Measurements from ENCODE around the gene HINFP.
"Not testable (repeated sequence)": the region's sequence is repeated elsewhere in the genome, so short reads cannot be mapped to it uniquely, and the experiment has no call there.

HINFP gene

DNA sequence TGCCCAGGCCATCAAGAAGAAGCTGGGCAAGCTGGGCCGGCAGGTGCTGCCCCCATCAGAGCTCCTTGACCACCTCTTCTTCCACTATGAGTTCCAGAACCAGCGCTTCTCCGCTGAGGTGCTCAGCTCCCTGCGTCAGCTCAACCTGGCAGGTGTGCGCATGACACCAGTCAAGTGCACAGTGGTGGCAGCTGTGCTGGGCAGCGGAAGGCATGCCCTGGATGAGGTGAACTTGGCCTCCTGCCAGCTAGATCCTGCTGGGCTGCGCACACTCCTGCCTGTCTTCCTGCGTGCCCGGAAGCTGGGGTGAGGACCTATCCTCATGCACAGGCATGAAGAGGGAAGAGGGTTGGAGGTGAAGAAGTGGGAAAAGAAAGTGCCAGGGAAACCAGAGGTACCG lies 58.6 kb downstream of the HINFP start:
- no peak overlapping the region for H3K4me3 ChIP-seq (ENCODE audit: low read depth, low read length)
- TF ChIP-seq, protein P1, sequence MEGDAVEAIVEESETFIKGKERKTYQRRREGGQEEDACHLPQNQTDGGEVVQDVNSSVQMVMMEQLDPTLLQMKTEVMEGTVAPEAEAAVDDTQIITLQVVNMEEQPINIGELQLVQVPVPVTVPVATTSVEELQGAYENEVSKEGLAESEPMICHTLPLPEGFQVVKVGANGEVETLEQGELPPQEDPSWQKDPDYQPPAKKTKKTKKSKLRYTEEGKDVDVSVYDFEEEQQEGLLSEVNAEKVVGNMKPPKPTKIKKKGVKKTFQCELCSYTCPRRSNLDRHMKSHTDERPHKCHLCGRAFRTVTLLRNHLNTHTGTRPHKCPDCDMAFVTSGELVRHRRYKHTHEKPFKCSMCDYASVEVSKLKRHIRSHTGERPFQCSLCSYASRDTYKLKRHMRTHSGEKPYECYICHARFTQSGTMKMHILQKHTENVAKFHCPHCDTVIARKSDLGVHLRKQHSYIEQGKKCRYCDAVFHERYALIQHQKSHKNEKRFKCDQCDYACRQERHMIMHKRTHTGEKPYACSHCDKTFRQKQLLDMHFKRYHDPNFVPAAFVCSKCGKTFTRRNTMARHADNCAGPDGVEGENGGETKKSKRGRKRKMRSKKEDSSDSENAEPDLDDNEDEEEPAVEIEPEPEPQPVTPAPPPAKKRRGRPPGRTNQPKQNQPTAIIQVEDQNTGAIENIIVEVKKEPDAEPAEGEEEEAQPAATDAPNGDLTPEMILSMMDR (IDR thresholded peaks at IDR 0.05; ENCODE audit: low read depth, low read length): no peak
- TF ChIP-seq, protein P2, sequence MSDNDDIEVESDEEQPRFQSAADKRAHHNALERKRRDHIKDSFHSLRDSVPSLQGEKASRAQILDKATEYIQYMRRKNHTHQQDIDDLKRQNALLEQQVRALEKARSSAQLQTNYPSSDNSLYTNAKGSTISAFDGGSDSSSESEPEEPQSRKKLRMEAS (IDR thresholded peaks at IDR 0.05; ENCODE audit: low read depth, low read length): no peak
- TF ChIP-seq MYC (IDR thresholded peaks at IDR 0.05; ENCODE audit: low read depth, low read length) (no peak), POLR2A (IDR thresholded peaks at IDR 0.05; ENCODE audit: extremely low read depth, insufficient read length) (no peak)
- no peak for DNase-seq (ENCODE audit: low read depth)

DNA sequence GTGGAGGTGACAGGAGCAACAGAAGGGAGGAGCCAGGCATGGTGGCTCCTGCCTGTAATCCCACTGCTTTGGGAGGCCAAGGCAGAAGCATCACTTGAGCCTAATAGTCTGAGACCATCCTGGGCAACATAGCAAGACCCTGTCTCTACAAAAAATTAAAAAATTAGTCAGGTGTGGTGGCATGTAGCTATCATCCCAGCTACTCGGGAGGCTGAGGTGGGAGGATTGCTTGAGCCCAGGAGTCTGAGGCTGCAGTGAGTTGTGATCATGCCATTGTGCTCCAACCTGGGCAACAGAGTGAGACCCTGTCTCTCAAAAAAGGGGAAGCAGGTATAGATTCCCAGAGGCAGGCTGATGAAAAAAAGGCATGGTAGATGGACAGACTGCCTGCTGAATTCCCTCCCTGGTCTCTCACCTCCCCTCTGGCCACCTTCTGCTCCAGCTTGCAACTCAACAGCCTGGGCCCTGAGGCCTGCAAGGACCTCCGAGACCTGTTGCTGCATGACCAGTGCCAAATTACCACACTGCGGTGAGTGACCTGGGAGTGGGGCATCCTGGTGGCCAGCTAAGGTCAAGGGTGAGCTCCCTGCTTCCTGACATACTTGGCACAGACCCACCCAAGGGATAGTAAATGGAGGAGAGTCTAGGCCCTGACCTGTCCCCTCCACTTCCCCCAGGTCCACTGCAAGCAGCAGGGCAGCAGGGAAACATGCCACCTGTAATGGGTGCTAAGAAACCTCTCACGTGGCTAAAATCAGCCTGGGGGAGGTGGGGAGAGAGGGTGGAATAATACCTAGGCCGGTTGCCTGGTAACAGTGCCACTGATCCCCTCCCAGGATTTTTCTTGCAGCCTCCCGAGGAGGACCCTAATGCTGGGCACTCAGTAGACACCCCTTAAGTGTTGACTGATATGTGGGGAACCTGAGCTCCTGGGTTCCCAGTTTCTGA lies 59.6 kb downstream of the HINFP start:
- TF ChIP-seq POLR2A (IDR thresholded peaks at IDR 0.05; ENCODE audit: extremely low read depth, insufficient read length) (no peak), MYC (IDR thresholded peaks at IDR 0.05; ENCODE audit: low read depth, low read length) (no peak)
- TF ChIP-seq, protein P1 (IDR thresholded peaks at IDR 0.05; ENCODE audit: low read depth, low read length): no peak
- TF ChIP-seq, protein P2 (IDR thresholded peaks at IDR 0.05; ENCODE audit: low read depth, low read length): no peak
- no peak overlapping the region for H3K4me3 ChIP-seq (ENCODE audit: low read depth, low read length)
- DNase-seq (ENCODE audit: low read depth): no peak

DNA sequence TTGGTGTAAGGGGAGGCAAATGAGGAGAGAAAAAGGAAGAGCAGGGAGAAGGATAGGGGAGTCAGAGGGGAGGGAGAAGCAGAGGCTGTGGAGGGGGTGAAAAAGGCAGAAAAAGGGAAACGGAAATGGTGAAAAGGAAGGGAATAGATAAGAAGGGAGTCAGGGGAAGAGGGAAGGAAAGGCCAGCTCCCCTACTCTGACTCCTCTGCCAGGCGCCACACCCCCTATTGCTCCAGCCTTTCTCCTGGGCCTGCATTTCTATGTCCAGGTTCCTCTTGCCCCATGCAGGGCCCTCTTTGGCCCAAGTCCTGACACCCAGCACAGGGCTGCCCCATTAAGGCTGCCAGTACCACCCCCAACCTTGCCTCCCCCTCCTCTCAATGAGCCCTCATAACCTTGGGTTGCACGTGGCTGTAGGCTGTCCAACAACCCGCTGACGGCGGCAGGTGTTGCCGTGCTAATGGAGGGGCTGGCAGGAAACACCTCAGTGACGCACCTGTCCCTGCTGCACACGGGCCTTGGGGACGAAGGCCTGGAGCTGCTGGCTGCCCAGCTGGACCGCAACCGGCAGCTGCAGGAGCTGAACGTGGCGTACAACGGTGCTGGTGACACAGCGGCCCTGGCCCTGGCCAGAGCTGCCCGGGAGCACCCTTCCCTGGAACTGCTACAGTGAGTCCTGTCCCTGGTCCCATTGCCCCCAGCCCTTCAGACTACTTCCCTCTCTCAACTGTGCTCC lies 60.5 kb downstream of the HINFP start:
- H3K4me3 ChIP-seq (ENCODE audit: low read depth, low read length): no peak overlapping the region
- TF ChIP-seq, protein P1 (IDR thresholded peaks at IDR 0.05; ENCODE audit: low read depth, low read length): no peak
- TF ChIP-seq MYC (IDR thresholded peaks at IDR 0.05; ENCODE audit: low read depth, low read length): no peak
- TF ChIP-seq POLR2A (IDR thresholded peaks at IDR 0.05; ENCODE audit: extremely low read depth, insufficient read length): no peak
- TF ChIP-seq, protein P2 (IDR thresholded peaks at IDR 0.05; ENCODE audit: low read depth, low read length): no peak
- no peak for DNase-seq (ENCODE audit: low read depth)

DNA sequence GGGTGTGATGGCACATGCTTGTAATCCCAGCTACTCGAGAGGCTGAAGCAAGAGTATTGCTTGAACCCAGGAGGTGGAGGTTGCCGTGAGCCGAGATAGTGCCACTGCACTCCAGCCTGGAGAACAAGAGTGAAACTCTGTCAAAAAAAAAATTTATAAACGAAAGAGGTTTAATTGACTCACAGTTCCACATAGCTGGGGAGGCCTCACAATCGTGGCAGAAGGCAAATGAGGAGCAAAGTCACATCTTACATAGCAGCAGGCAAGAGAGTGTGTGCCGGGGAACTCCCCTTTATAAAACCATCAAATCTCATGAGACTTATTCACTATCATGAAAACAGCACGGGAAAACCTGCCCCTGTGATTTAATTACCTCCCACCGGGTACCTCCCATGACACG lies 63.0 kb downstream of the HINFP start:
- not testable (repeated sequence) for H3K4me3 ChIP-seq (ENCODE audit: low read depth, low read length); DNase-seq (ENCODE audit: low read depth)
